K562 (cell line): ENCODE results near the gene TRIP10. TPM values are rescaled to one million over a fixed set of nuclear protein-coding genes. Genes with fewer than 3 reads are reported as not detected.

Source experiments
- ATAC-seq: fragments of 200-7000 bp; cut with Tn5 transposase; 3 replicates; pipeline ENCODE4 v1.9.1; 2020; ENCODE audit warnings: moderate library complexity
- BruUV-seq: library from RNA; stranded (reverse); fragments of 400-500 nt; replicated peaks from 2 replicates; lab custom pipeline; 2021; lab: Mats Ljungman, UMichigan
- CTCF ChIA-PET: fragments of 300-600 bp; formaldehyde crosslinking; extraction: SDS; loops from one replicate; lab custom pipeline; 2021; ENCODE audit warnings: low intra/inter-chr PET ratio; lab: Yijun Ruan, JAX
- POLR2A ChIA-PET: fragments of 300-600, 350-650 bp; sonication (Branson Sonifier 250); formaldehyde crosslinking; extraction: SDS; loops from one replicate; lab custom pipeline; 2021; ENCODE audit warnings: antibody characterized with exemption, inconsistent platforms; lab: Yijun Ruan, JAX
- DNase-seq, 4 experiments: peaks; one replicate each; pipeline versions ENCODE4 v3.0.0 to v3.0.0-alpha.2; 2011 to 2018; ENCODE audit warnings: low spot score in 3 of 4, mixed read lengths in 3 of 4; ENCODE audit errors: extremely low read depth in 1 of 4
- FAIRE-seq: peaks from 2 replicates; lab custom pipeline; 2011; peaks lifted over from hg19 to GRCh38; lab: Jason Lieb, UNC
- H2AFZ ChIP-seq: 2 replicates; pipeline ENCODE4 v1.6.0; 2011; ENCODE audit warnings: low read depth, low read length, control low read depth, inconsistent platforms
- H3K27ac ChIP-seq: fragments of 200-600 bp; 3 replicates; pipeline ENCODE4 v1.8.0; 2011; ENCODE audit warnings: low read depth, mild to moderate bottlenecking, control low read depth, inconsistent platforms, low read length, moderate library complexity, mixed read lengths; ENCODE audit errors: extremely low read depth
- H3K27me3 ChIP-seq, 2 experiments: fragments of 300-600 bp in 1 of 2; 2 replicates in 1 of 2; 3 replicates in 1 of 2; pipeline versions ENCODE4 v1.6.0 to v1.8.0; 2011; ENCODE audit warnings: inconsistent platforms in 2 of 2, low read length in 2 of 2, mild to moderate bottlenecking in 1 of 2, mixed read lengths in 1 of 2, moderate library complexity in 1 of 2; ENCODE audit not compliant: control insufficient read depth in 2 of 2, insufficient read depth in 2 of 2
- H3K36me3 ChIP-seq: fragments of 300-600 bp; 3 replicates; pipeline ENCODE4 v1.8.0; 2011; ENCODE audit warnings: mild to moderate bottlenecking, low read length, inconsistent platforms; ENCODE audit not compliant: control insufficient read depth, insufficient read depth
- H3K4me1 ChIP-seq, 2 experiments: fragments of 200-600 bp in 1 of 2; replicated peaks in 1 of 2; 2 replicates in 1 of 2; 3 replicates in 1 of 2; pipeline versions ENCODE4 v1.5.1 to v1.8.0; 2011; ENCODE audit warnings: inconsistent platforms in 2 of 2, low read length in 2 of 2, mild to moderate bottlenecking in 1 of 2, mixed read lengths in 1 of 2, moderate library complexity in 1 of 2; ENCODE audit not compliant: control insufficient read depth in 2 of 2, insufficient read depth in 2 of 2
- H3K4me2 ChIP-seq: 2 replicates; pipeline ENCODE4 v1.6.1; 2011; ENCODE audit warnings: low read length, control low read depth, inconsistent platforms, mixed read lengths; ENCODE audit not compliant: insufficient read depth
- H3K4me3 ChIP-seq: fragments of 200-600 bp; sonication (generic), shearing (Covaris generic); 2 replicates; pipeline ENCODE4 v1.5.1; 2016; ENCODE audit warnings: control low read depth, inconsistent platforms
- H3K79me2 ChIP-seq: fragments of 200-600 bp; 3 replicates; pipeline ENCODE4 v1.8.0; 2011; ENCODE audit warnings: low read length, inconsistent platforms; ENCODE audit not compliant: control insufficient read depth, insufficient read depth
- H3K9ac ChIP-seq, 2 experiments: 2 replicates each; pipeline versions ENCODE4 v1.6.0 to v1.6.1; 2011; ENCODE audit warnings: low read depth in 2 of 2, low read length in 2 of 2, control low read depth in 1 of 2, inconsistent platforms in 1 of 2, mild to moderate bottlenecking in 1 of 2, mixed read lengths in 1 of 2; ENCODE audit not compliant: insufficient read depth in 1 of 2
- H3K9me1 ChIP-seq: one replicate; pipeline ENCODE4 v1.6.0; 2011; ENCODE audit warnings: inconsistent platforms, mild to moderate bottlenecking, low read length, moderate library complexity; ENCODE audit not compliant: control insufficient read depth, insufficient read depth
- H3K9me3 ChIP-seq: replicated peaks from 2 replicates; pipeline ENCODE4 v1.5.1; 2011; ENCODE audit warnings: low read depth, low read length, inconsistent platforms; ENCODE audit not compliant: control insufficient read depth, insufficient read depth
- H4K20me1 ChIP-seq: replicated peaks from 2 replicates; pipeline ENCODE4 v1.6.1; 2011; ENCODE audit warnings: low read length, inconsistent platforms, mixed read lengths; ENCODE audit not compliant: control insufficient read depth, insufficient read depth
- WGBS: fragments of 100-300 bp; shearing (Covaris generic); methylation state at CpG from one replicate; pipeline ENCODE4 v1.1.6; 2016; ENCODE audit warnings: low coverage, mixed read lengths; ENCODE audit not compliant: insufficient coverage; ENCODE audit errors: missing lambda C conversion rate; 5-methylcytosine and 5-hydroxymethylcytosine counted together
- in situ Hi-C: fragments of 300-500 bp; cut with MboI; formaldehyde crosslinking; loops from 4 replicates; pipeline ENCODE4 v1.15.0; 2018; ENCODE audit warnings: inconsistent platforms, mixed read lengths
- intact Hi-C: fragments of 100-400 bp; cut with micrococcal nuclease; formaldehyde crosslinking; loops from 2 replicates; pipeline ENCODE4 v1.14.2; 2022
- polyA plus RNA-seq, 8 experiments: library from polyadenylated mRNA; depleted of rRNA in 4 of 8; stranded (reverse) in 5 of 8; unstranded in 3 of 8; fragments of >200 nt; fragmentation: Nextera tagmentation in 2 of 8; fragmentation: Illumina TruSeq in 1 of 8; extraction: Ambion mirVana in 2 of 8; extraction: Trizol in 1 of 8; gene quantifications; 2 replicates each; pipeline versions ENCODE4 v1.2.1 to v1.2.3, GENCODE V29; 2011 to 2014; ENCODE audit warnings: inconsistent platforms in 1 of 8, missing spikeins in 1 of 8
- total RNA-seq, 7 experiments: library from RNA; depleted of rRNA in 6 of 7; stranded (reverse); fragments of >200 nt in 6 of 7; fragmentation: Illumina TruSeq in 2 of 7; extraction: Trizol in 2 of 7; gene quantifications; 2 replicates each; pipeline versions ENCODE4 v1.2.1 to v1.2.3, GENCODE V29; 2011 to 2021; ENCODE audit warnings: low replicate concordance in 1 of 7
- TF ChIP-seq, protein P1 (sequence below), 2 experiments: fragments of 200-800 bp in 1 of 2; sonication (Bioruptor generic) in 1 of 2; sonication (generic) in 1 of 2; formaldehyde crosslinking in 1 of 2; IDR thresholded peaks in 1 of 2; conservative IDR thresholded peaks in 1 of 2; 2 replicates each; pipeline versions ENCODE4 v1.5.0 to v1.6.1; 2016 to 2020; ENCODE audit warnings: missing compliant biosample characterization in 1 of 2, missing genetic modification characterization in 1 of 2, missing genetic modification reagents in 1 of 2
- TF ChIP-seq, protein P2 (sequence below): fragments of 450-650 bp; conservative IDR thresholded peaks from 2 replicates; pipeline ENCODE4 v1.6.1; 2016; ENCODE audit warnings: missing genetic modification characterization, low read depth, mild to moderate bottlenecking, control low read depth, missing compliant biosample characterization
- TF ChIP-seq, protein P3 (sequence below), 2 experiments: IDR thresholded peaks; 2 replicates each; pipeline ENCODE4 v1.6.1; 2011; ENCODE audit warnings: borderline replicate concordance in 1 of 2, control low read depth in 1 of 2, low read depth in 1 of 2, low read length in 1 of 2, mild to moderate bottlenecking in 1 of 2, mixed read lengths in 1 of 2, moderate library complexity in 1 of 2; ENCODE audit not compliant: insufficient read depth in 1 of 2, insufficient read length in 1 of 2, poor library complexity in 1 of 2, severe bottlenecking in 1 of 2; ENCODE audit errors: extremely low read depth in 1 of 2

Gene TRIP10
- total and polyA plus RNA-seq, 9 of the 15 experiments (the other 6 are each of a cell fraction or from before 2014, with no cell fraction given) = 1.2 to 66.8 (median 36.1) TPM

DNA sequence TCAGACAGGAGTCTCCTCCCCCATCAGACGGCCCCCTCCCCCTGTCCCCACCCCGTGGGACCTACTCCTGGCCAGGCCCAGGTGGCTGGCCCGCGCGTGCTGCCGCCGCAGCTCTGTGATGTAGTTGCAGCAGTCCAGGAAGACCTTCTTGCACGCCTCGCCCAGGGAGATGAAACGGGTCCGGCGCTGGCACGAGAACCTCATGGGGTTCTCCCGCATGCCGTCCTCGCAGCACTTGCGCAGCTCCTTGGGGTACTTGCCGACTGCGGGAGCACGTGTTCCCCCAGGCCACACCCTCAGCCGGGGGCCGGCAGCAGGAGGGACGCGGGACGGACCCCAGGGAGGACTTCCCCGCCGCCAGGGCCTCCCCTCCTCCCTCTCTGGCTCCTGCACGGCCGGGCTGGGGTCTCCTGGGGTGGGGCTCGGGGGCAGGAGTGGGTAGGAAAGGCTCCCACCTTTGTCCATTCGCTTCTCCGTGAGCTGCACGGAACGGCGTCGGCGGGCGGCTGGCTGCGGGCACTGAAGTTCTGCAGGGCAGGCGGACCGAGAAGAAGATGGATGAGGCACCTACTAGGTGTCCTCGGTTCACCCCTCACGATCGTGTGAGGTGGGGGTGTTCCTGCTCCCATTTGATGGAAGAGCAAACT is 32.3 kb upstream of the TRIP10 start:
- Histone ChIP-seq H3K9me3 (no peaks in the 10 kb centered on the region), H3K9me1 (no peaks in the 10 kb centered on the region), H3K9ac (no peak overlapping the region), H3K4me1 (peaks cover 0 to 21% of the 10 kb centered on the region in 2 experiments; a peak in 2 of 5 replicates), H3K79me2 (no peaks in the 10 kb centered on the region), H3K4me2 (no peak overlapping the region), H3K27ac (no peak overlapping the region), H2AFZ (no peak overlapping the region), H3K4me3 (no peak overlapping the region), H3K27me3 (peaks cover 16 to 41% of the 10 kb centered on the region in 2 experiments; a peak in 4 of 5 replicates), H4K20me1 (0 out of 2 replicates have a peak, but pooled peaks cover 5% of the 10 kb centered on the region)
- no TSS peak for BruUV-seq
- DNase-seq = no peak
- CTCF ChIA-PET = no interaction called here
- intact Hi-C loops (no loop called here), in situ Hi-C loops (no loop called here)
- no peak for FAIRE-seq
- POLR2A ChIA-PET = no interaction called here
- 30% methylated on average over 24 of the region's 44 CpGs for WGBS
- no peak for ATAC-seq
- TF ChIP-seq, protein P1, sequence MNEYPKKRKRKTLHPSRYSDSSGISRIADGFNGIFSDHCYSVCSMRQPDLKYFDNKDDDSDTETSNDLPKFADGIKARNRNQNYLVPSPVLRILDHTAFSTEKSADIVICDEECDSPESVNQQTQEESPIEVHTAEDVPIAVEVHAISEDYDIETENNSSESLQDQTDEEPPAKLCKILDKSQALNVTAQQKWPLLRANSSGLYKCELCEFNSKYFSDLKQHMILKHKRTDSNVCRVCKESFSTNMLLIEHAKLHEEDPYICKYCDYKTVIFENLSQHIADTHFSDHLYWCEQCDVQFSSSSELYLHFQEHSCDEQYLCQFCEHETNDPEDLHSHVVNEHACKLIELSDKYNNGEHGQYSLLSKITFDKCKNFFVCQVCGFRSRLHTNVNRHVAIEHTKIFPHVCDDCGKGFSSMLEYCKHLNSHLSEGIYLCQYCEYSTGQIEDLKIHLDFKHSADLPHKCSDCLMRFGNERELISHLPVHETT (CRISPR knock-in tag; conservative IDR thresholded peaks at IDR 0.05 in 1 of 2, IDR thresholded peaks at IDR 0.05 in 1 of 2) = no peak
- TF ChIP-seq, protein P2, sequence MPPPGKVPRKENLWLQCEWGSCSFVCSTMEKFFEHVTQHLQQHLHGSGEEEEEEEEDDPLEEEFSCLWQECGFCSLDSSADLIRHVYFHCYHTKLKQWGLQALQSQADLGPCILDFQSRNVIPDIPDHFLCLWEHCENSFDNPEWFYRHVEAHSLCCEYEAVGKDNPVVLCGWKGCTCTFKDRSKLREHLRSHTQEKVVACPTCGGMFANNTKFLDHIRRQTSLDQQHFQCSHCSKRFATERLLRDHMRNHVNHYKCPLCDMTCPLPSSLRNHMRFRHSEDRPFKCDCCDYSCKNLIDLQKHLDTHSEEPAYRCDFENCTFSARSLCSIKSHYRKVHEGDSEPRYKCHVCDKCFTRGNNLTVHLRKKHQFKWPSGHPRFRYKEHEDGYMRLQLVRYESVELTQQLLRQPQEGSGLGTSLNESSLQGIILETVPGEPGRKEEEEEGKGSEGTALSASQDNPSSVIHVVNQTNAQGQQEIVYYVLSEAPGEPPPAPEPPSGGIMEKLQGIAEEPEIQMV (tag) = peak; percentile 55; the same call in 1 of the 2 replicates
- TF ChIP-seq, protein P3, sequence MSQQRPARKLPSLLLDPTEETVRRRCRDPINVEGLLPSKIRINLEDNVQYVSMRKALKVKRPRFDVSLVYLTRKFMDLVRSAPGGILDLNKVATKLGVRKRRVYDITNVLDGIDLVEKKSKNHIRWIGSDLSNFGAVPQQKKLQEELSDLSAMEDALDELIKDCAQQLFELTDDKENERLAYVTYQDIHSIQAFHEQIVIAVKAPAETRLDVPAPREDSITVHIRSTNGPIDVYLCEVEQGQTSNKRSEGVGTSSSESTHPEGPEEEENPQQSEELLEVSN (IDR thresholded peaks at IDR 0.05; ENCODE audit: borderline replicate concordance in 1 of 2, extremely low read depth in 1 of 2, insufficient read depth in 1 of 2, insufficient read length in 1 of 2, low read depth in 1 of 2, low read length in 1 of 2, poor library complexity in 1 of 2, severe bottlenecking in 1 of 2) = peak in 1 of 2 experiments; percentile 26
- TF ChIP-seq, all 486 proteins: peak for 2
- no peaks in the 10 kb centered on the region for H3K36me3 ChIP-seq
